CD4-positive, CD25-positive, alpha-beta regulatory T cell (primary cell): ENCODE results near the gene ACADS. TPM values are rescaled to one million over a fixed set of nuclear protein-coding genes. Genes with fewer than 3 reads are reported as not detected.
A peak's percentile ranks its signal among the peaks of the same experiment; 100 is the strongest.

ENCODE experiments used
- ATAC-seq, 2 donors: fragments of 150-1000 bp; cut with Tn5 transposase; one replicate each; pipeline ENCODE4 v1.10.0; 2021; ENCODE audit warnings: low read depth in 2 of 2, moderate number of reproducible peaks in 2 of 2, moderate library complexity in 1 of 2
- DNase-seq, 3 donors: peaks; one replicate each; pipeline versions ENCODE4 v3.0.0 to v3.0.0-alpha.2; 2012 to 2022; ENCODE audit warnings: mixed read lengths in 1 of 3
- H3K27ac ChIP-seq: one replicate; pipeline ENCODE4 v1.7.0; 2013; ENCODE audit warnings: mild to moderate bottlenecking, low read length; ENCODE audit not compliant: insufficient read depth, poor library complexity, severe bottlenecking
- H3K27me3 ChIP-seq: one replicate; pipeline ENCODE4 v1.7.0; 2013; ENCODE audit warnings: low read length; ENCODE audit not compliant: control insufficient read depth, insufficient read depth
- H3K36me3 ChIP-seq: one replicate; pipeline ENCODE4 v1.7.0; 2013; ENCODE audit warnings: mild to moderate bottlenecking, low read length, moderate library complexity; ENCODE audit not compliant: control insufficient read depth, insufficient read depth
- H3K4me1 ChIP-seq: 2 replicates; pipeline ENCODE4 v1.7.0; 2013; ENCODE audit warnings: mild to moderate bottlenecking, low read length; ENCODE audit not compliant: insufficient read depth, control insufficient read depth, poor library complexity, severe bottlenecking
- H3K4me3 ChIP-seq: one replicate; pipeline ENCODE4 v1.7.0; 2013; ENCODE audit warnings: low read depth, mild to moderate bottlenecking, low read length, moderate library complexity
- H3K9me3 ChIP-seq, 2 experiments: 1 replicate in 1 of 2; 2 replicates in 1 of 2; pipeline ENCODE4 v1.7.0; 2013; ENCODE audit warnings: low read length in 2 of 2, mild to moderate bottlenecking in 1 of 2, moderate library complexity in 1 of 2; ENCODE audit not compliant: control insufficient read depth in 2 of 2
- H3K27ac Mint-ChIP-seq, 3 donors: one replicate each; pipeline ENCODE4 v1.8.0; 2020 to 2022; ENCODE audit warnings: mild to moderate bottlenecking in 3 of 3, mixed read lengths in 3 of 3, moderate library complexity in 2 of 3
- H3K27me3 Mint-ChIP-seq: one replicate; pipeline ENCODE4 v1.8.0; 2022; ENCODE audit warnings: mild to moderate bottlenecking, mixed read lengths
- H3K36me3 Mint-ChIP-seq: one replicate; pipeline ENCODE4 v1.8.0; 2020; ENCODE audit warnings: mixed read lengths
- H3K4me1 Mint-ChIP-seq, 4 donors: one replicate each; pipeline ENCODE4 v1.8.0; 2020 to 2022; ENCODE audit warnings: mixed read lengths in 4 of 4, mild to moderate bottlenecking in 1 of 4
- H3K4me3 Mint-ChIP-seq, 4 donors: one replicate each; pipeline ENCODE4 v1.8.0; 2020 to 2022; ENCODE audit warnings: mild to moderate bottlenecking in 4 of 4, mixed read lengths in 4 of 4, moderate library complexity in 3 of 4
- H3K9me3 Mint-ChIP-seq, 7 donors: one replicate each; pipeline ENCODE4 v1.8.0; 2020 to 2022; ENCODE audit warnings: mixed read lengths in 7 of 7, mild to moderate bottlenecking in 3 of 7, moderate library complexity in 2 of 7
- polyA plus RNA-seq, 4 donors: library from polyadenylated mRNA; unstranded; fragments of 300-500 nt; fragmentation: Illumina TruSeq; gene quantifications; one replicate each; pipeline ENCODE4 v1.2.3, GENCODE V29; 2021
- total RNA-seq: library from RNA; stranded (reverse); gene quantifications from one replicate; pipeline ENCODE4 v1.2.3, GENCODE V29; 2022

Gene ACADS
- total and polyA plus RNA-seq, 5 donors from 2014 or later, result 10.9 to 29.8 (median 26.6) TPM

- no peak for ATAC-seq
- peak overlapping the region in 2 of 3 donors; percentile 49 to 87 for H3K27ac Mint-ChIP-seq
- peaks cover 33% of the 10 kb centered on the region for H3K36me3 Mint-ChIP-seq
Observed at GRCh38 chr12:120771097-120771496, 45.5 kb downstream of the ACADS start.

GRCh38 chr12:120774169-120774916 is 48.7 kb downstream of the ACADS start:
- H3K4me3 Mint-ChIP-seq, result no peak overlapping the region
- Histone ChIP-seq H3K27ac (no peak overlapping the region), H3K27me3 (no peaks in the 10 kb centered on the region), H3K36me3 (peaks cover 52% of the 10 kb centered on the region), H3K4me1 (no peaks in the 10 kb centered on the region), H3K4me3 (no peak overlapping the region), H3K9me3 (no peaks in the 10 kb centered on the region)
- no peak for DNase-seq
- no peaks in the 10 kb centered on the region for H3K27me3 Mint-ChIP-seq
- peak overlapping the region in 2 of 3 donors; percentile 22 to 76 for H3K27ac Mint-ChIP-seq
- H3K36me3 Mint-ChIP-seq, result peaks cover 10% of the 10 kb centered on the region
- no peak for ATAC-seq
- peaks cover 0 to 19% (median 7%) of the 10 kb centered on the region in 4 donors for H3K4me1 Mint-ChIP-seq
- no peaks in the 10 kb centered on the region for H3K9me3 Mint-ChIP-seq

More at GRCh38 chr12:120771097-120771496, 45.5 kb downstream of the ACADS start:
- no peaks in the 10 kb centered on the region for H3K9me3 ChIP-seq
- H3K9me3 Mint-ChIP-seq, result peaks cover 0 to 1% (median 0%) of the 10 kb centered on the region in 7 donors
- no peaks in the 10 kb centered on the region for H3K4me1 ChIP-seq
- DNase-seq, result no peak
- no peak overlapping the region for H3K27ac ChIP-seq
- H3K4me1 Mint-ChIP-seq, result peaks cover 0 to 19% (median 1%) of the 10 kb centered on the region in 4 donors
- H3K4me3 Mint-ChIP-seq, result no peak overlapping the region
- no peak overlapping the region for H3K4me3 ChIP-seq
- no peaks in the 10 kb centered on the region for H3K27me3 ChIP-seq
- peaks cover 65% of the 10 kb centered on the region for H3K36me3 ChIP-seq
- no peaks in the 10 kb centered on the region for H3K27me3 Mint-ChIP-seq

DNA sequence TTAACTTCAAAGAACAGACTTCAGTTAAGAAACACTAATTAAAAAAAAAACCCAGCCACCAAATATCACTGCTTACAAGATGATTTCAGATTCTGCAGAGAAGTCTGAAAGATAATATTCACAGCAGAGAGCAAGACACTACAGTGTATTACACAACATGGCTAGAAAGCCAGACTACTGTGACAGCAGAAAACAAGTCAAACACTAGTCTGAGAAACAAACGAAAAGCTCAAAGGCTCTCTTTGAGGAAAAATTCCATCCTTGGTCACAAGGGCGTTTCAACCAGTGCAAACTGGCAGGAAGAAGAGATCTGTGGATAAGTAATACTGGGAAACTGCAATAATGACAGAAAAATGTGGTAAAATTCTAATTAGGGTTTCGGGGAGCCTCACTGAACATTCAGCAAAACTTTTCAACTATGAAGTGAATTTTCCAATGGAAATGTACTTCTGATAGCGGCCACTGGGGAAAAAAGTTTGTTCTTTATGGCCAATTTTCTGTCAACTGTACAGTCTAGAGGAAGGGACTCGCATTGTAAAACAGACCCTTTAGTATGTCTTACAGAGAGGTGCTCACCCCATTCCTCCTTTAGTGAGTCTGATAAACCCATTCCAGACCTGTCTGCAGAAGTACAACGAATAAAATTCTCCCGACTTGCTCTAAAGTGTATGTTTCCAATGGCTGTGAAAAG is 50.4 kb downstream of the ACADS start:
- peaks cover 7% of the 10 kb centered on the region for H3K36me3 Mint-ChIP-seq
- H3K27ac Mint-ChIP-seq, result peak overlapping the region in 1 of 3 donors; percentile 26
- Histone ChIP-seq H3K27ac (no peak overlapping the region), H3K4me3 (no peak overlapping the region), H3K9me3 (no peaks in the 10 kb centered on the region), H3K4me1 (no peaks in the 10 kb centered on the region), H3K36me3 (peaks cover 52% of the 10 kb centered on the region), H3K27me3 (no peaks in the 10 kb centered on the region)
- ATAC-seq (no peak), DNase-seq (no peak)
- H3K4me1 Mint-ChIP-seq, result peaks cover 0 to 19% (median 7%) of the 10 kb centered on the region in 4 donors
- H3K27me3 Mint-ChIP-seq, result no peaks in the 10 kb centered on the region
- H3K4me3 Mint-ChIP-seq, result no peak overlapping the region
- no peaks in the 10 kb centered on the region for H3K9me3 Mint-ChIP-seq

GRCh38 chr12:120783197-120783596 is 57.6 kb downstream of the ACADS start:
- Histone ChIP-seq H3K4me3 (no peak overlapping the region), H3K27ac (peak overlapping the region; percentile 15), H3K27me3 (no peaks in the 10 kb centered on the region), H3K36me3 (peaks cover 43% of the 10 kb centered on the region), H3K4me1 (peaks cover 4% of the 10 kb centered on the region), H3K9me3 (no peaks in the 10 kb centered on the region)
- peaks cover 34% of the 10 kb centered on the region for H3K36me3 Mint-ChIP-seq
- H3K27me3 Mint-ChIP-seq, result no peaks in the 10 kb centered on the region
- DNase-seq (peak in 1 of 3 donors; percentile 16), ATAC-seq (no peak)
- H3K4me3 Mint-ChIP-seq, result no peak overlapping the region
- H3K27ac Mint-ChIP-seq, result peak overlapping the region in 1 of 3 donors; percentile 39
- peaks cover 0 to 2% (median 0%) of the 10 kb centered on the region in 7 donors for H3K9me3 Mint-ChIP-seq
- peaks cover 10 to 18% (median 12%) of the 10 kb centered on the region in 4 donors for H3K4me1 Mint-ChIP-seq

DNA sequence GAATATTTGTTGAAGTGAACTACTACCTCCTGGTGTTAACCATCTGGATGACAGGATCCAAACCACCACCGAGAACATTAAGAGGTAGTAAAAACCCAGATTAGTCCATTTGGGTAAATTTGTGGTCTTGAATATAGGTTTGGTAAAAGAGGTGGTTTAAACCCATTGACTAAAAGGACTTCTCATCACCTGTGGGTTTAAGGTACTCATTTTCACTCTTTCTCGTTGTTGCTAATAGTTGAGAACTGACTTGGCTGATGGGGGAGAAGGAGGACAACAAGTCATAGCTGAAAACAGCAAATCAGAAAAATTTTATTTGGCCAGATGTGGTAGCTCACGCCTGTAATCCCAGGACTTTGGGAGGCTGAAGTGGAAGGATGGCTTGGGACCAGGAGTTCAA is 59.2 kb downstream of the ACADS start:
- H3K4me3 ChIP-seq, result no peak overlapping the region
- ATAC-seq (no peak), DNase-seq (no peak)
- Mint-ChIP-seq H3K9me3 (peaks cover 0 to 2% (median 0%) of the 10 kb centered on the region in 7 donors), H3K27me3 (no peaks in the 10 kb centered on the region), H3K36me3 (peaks cover 40% of the 10 kb centered on the region), H3K4me3 (no peak overlapping the region), H3K4me1 (peaks cover 13 to 18% (median 16%) of the 10 kb centered on the region in 4 donors), H3K27ac (no peak overlapping the region)
- no peak overlapping the region for H3K27ac ChIP-seq
- H3K36me3 ChIP-seq, result peaks cover 37% of the 10 kb centered on the region
- peaks cover 4% of the 10 kb centered on the region for H3K4me1 ChIP-seq
- no peaks in the 10 kb centered on the region for H3K27me3 ChIP-seq
- no peaks in the 10 kb centered on the region for H3K9me3 ChIP-seq

DNA sequence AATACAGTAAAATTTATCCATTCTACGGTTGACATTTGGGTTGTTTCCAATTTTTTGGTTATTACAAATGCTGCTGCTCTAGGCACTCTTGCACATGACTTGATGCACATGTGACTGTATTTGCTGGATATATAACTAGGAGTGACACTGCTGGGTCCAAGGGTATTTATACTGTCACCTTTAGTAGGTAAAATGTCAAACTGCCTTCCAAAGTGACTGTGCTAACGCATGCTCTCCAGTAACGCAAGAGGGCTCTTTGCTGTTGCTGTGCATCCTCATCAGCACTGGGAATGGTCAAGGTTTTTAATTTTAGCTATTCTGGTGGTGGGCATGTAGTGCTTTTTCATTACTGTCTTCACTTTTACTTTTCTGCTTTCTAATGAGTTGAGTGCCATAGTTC is 62.3 kb downstream of the ACADS start:
- no peaks in the 10 kb centered on the region for H3K9me3 Mint-ChIP-seq
- Histone ChIP-seq H3K27ac (no peak overlapping the region), H3K27me3 (no peaks in the 10 kb centered on the region), H3K4me3 (no peak overlapping the region), H3K9me3 (no peaks in the 10 kb centered on the region), H3K36me3 (peaks cover 22% of the 10 kb centered on the region), H3K4me1 (peaks cover 4% of the 10 kb centered on the region)
- peak overlapping the region in 1 of 3 donors; percentile 14 for H3K27ac Mint-ChIP-seq
- ATAC-seq (no peak), DNase-seq (no peak)
- no peaks in the 10 kb centered on the region for H3K27me3 Mint-ChIP-seq
- no peak overlapping the region for H3K4me3 Mint-ChIP-seq
- peaks cover 9 to 23% (median 20%) of the 10 kb centered on the region in 4 donors for H3K4me1 Mint-ChIP-seq
- peaks cover 38% of the 10 kb centered on the region for H3K36me3 Mint-ChIP-seq
